Measurements from ENCODE around the gene RASGEF1C.
"Not testable (repeated sequence)": the region's sequence is repeated elsewhere in the genome, so short reads cannot be mapped to it uniquely, and the experiment has no call there.

Gene RASGEF1C

GRCh38 chr5:180210961-180211760 is 2.1 kb upstream of the RASGEF1C start:
- DNase-seq (ENCODE audit: low spot score), result no peak

GRCh38 chr5:180210077-180210476 is 1.1 kb upstream of the RASGEF1C start:
- DNase-seq (ENCODE audit: low spot score), result not testable (repeated sequence)

GRCh38 chr5:180208435-180209081 is 453 bp downstream of the RASGEF1C start:
- DNase-seq (ENCODE audit: low spot score), result peak; percentile 11

GRCh38 chr5:180208038-180208434 is 975 bp downstream of the RASGEF1C start:
- DNase-seq (ENCODE audit: low spot score), result no peak

- no peak for DNase-seq (ENCODE audit: low spot score)
Measured at GRCh38 chr5:180207593-180207992, 1.4 kb downstream of the RASGEF1C start.

GRCh38 chr5:180206993-180207392 is 2.0 kb downstream of the RASGEF1C start:
- DNase-seq (ENCODE audit: low spot score), result no peak

GRCh38 chr5:180205916-180206315 is 3.1 kb downstream of the RASGEF1C start:
- no peak for DNase-seq (ENCODE audit: low spot score)

- DNase-seq (ENCODE audit: low spot score), result no peak
Measured at GRCh38 chr5:180204276-180204819, 4.7 kb downstream of the RASGEF1C start.

GRCh38 chr5:180202939-180203573 is 6.0 kb downstream of the RASGEF1C start:
- DNase-seq (ENCODE audit: low spot score), result no peak

- no peak for DNase-seq (ENCODE audit: low spot score)
Measured at GRCh38 chr5:180201051-180201987, 7.7 kb downstream of the RASGEF1C start.

GRCh38 chr5:180199390-180199789 is 9.6 kb downstream of the RASGEF1C start:
- no peak for DNase-seq (ENCODE audit: low spot score)

GRCh38 chr5:180198208-180198607 is 10.8 kb downstream of the RASGEF1C start:
- DNase-seq (ENCODE audit: low spot score), result no peak

GRCh38 chr5:180197016-180197702 is 11.9 kb downstream of the RASGEF1C start:
- no peak for DNase-seq (ENCODE audit: low spot score)

- DNase-seq (ENCODE audit: low spot score), result no peak
Measured at GRCh38 chr5:180194410-180195345, 14.3 kb downstream of the RASGEF1C start.

- DNase-seq (ENCODE audit: low spot score), result no peak
Measured at GRCh38 chr5:180193749-180194375, 15.1 kb downstream of the RASGEF1C start.

GRCh38 chr5:180191716-180192115 is 17.3 kb downstream of the RASGEF1C start:
- no peak for DNase-seq (ENCODE audit: low spot score)

- DNase-seq (ENCODE audit: low spot score), result no peak
Measured at GRCh38 chr5:180187767-180188166, 21.2 kb downstream of the RASGEF1C start.

GRCh38 chr5:180180846-180181245 is 28.2 kb downstream of the RASGEF1C start:
- DNase-seq (ENCODE audit: low spot score), result no peak

GRCh38 chr5:180180421-180180820 is 28.6 kb downstream of the RASGEF1C start:
- DNase-seq (ENCODE audit: low spot score), result no peak
